ENCODE data around the gene PTX4.

DNA sequence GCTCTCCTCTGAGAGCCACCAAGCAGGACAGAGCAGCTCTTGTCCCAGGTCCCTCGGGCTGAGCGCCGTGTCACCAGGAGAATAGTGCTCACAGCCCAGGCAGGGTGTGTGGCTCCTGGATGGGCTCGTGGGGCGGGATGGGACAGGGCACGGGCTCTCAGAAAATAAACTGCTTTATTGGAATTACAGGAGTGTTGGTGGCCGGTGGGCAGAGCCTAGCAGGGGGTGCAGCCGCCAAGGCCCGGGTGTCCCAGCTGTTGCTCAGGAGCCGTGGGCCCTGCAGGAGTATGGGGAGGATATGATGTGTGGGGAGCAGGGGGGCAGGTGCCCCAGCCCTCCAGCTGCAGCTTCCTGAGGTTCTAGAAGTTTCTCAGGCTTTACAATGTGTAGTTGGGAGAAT lies 21.5 kb upstream of the PTX4 start:
- TF ChIP-seq EZH2 (IDR thresholded peaks at IDR 0.05; ENCODE audit: borderline replicate concordance, low read depth, low read length, severe bottlenecking), result no peak
- TF ChIP-seq, protein P1, sequence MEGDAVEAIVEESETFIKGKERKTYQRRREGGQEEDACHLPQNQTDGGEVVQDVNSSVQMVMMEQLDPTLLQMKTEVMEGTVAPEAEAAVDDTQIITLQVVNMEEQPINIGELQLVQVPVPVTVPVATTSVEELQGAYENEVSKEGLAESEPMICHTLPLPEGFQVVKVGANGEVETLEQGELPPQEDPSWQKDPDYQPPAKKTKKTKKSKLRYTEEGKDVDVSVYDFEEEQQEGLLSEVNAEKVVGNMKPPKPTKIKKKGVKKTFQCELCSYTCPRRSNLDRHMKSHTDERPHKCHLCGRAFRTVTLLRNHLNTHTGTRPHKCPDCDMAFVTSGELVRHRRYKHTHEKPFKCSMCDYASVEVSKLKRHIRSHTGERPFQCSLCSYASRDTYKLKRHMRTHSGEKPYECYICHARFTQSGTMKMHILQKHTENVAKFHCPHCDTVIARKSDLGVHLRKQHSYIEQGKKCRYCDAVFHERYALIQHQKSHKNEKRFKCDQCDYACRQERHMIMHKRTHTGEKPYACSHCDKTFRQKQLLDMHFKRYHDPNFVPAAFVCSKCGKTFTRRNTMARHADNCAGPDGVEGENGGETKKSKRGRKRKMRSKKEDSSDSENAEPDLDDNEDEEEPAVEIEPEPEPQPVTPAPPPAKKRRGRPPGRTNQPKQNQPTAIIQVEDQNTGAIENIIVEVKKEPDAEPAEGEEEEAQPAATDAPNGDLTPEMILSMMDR (IDR thresholded peaks at IDR 0.05; ENCODE audit: borderline replicate concordance, extremely low read depth, low read length, poor library complexity, severe bottlenecking), result no peak

Measured in DND-41 (cell line).